Neuronal stem cell (in vitro differentiated cells): ENCODE data around the gene RNF145.

ENCODE experiments used
- DNase-seq: peaks from one replicate; pipeline ENCODE4 v3.0.0-alpha.2; 2013; ENCODE audit warnings: low spot score
- H2AFZ ChIP-seq: one replicate; pipeline ENCODE4 v1.6.1; 2013; ENCODE audit warnings: mild to moderate bottlenecking, low read length, inconsistent platforms
- H2AK5ac ChIP-seq: 2 replicates; pipeline ENCODE4 v1.6.1; 2013; ENCODE audit warnings: low read depth, mild to moderate bottlenecking, inconsistent platforms, low read length, moderate library complexity, mixed read lengths
- H2BK120ac ChIP-seq: 2 replicates; pipeline ENCODE4 v1.6.1; 2013; ENCODE audit warnings: low read depth, mild to moderate bottlenecking, inconsistent platforms, low read length, moderate library complexity, mixed read lengths
- H2BK12ac ChIP-seq: one replicate; pipeline ENCODE4 v1.6.1; 2013; ENCODE audit warnings: low read length, inconsistent platforms
- H2BK15ac ChIP-seq: 2 replicates; pipeline ENCODE4 v1.6.1; 2013; ENCODE audit warnings: mild to moderate bottlenecking, low read length, inconsistent platforms, mixed read lengths
- H2BK5ac ChIP-seq: one replicate; pipeline ENCODE4 v1.6.1; 2013; ENCODE audit warnings: inconsistent platforms, mild to moderate bottlenecking, low read length, moderate library complexity
- H3K14ac ChIP-seq: one replicate; pipeline ENCODE4 v1.6.1; 2013; ENCODE audit warnings: low read length, inconsistent platforms
- H3K18ac ChIP-seq: 2 replicates; pipeline ENCODE4 v1.6.1; 2013; ENCODE audit warnings: low read length, inconsistent platforms
- H3K23ac ChIP-seq: 2 replicates; pipeline ENCODE4 v1.6.1; 2013; ENCODE audit warnings: low read depth, mild to moderate bottlenecking, mixed read lengths, low read length, inconsistent platforms; ENCODE audit not compliant: poor library complexity
- H3K27ac ChIP-seq: replicated peaks from 3 replicates; pipeline ENCODE4 v1.5.1; 2013; ENCODE audit warnings: low read length, inconsistent platforms
- H3K27me3 ChIP-seq, 3 experiments: 2 replicates each; pipeline ENCODE4 v1.6.1; 2013; ENCODE audit warnings: low read length in 3 of 3, mild to moderate bottlenecking in 2 of 3, inconsistent platforms in 1 of 3, low read depth in 1 of 3, mixed read lengths in 1 of 3, moderate library complexity in 1 of 3; ENCODE audit not compliant: control insufficient read depth in 3 of 3, insufficient read depth in 3 of 3
- H3K36me3 ChIP-seq, 2 donors: replicated peaks in 1 of 2; 2 replicates each; pipeline ENCODE4 v1.6.1; 2013; ENCODE audit warnings: low read length in 2 of 2; ENCODE audit not compliant: control insufficient read depth in 2 of 2, insufficient read depth in 2 of 2
- H3K4ac ChIP-seq: 2 replicates; pipeline ENCODE4 v1.6.1; 2013; ENCODE audit warnings: inconsistent platforms, mild to moderate bottlenecking, low read length, moderate library complexity
- H3K4me1 ChIP-seq, 2 donors: 1 replicate in 1 of 2; 2 replicates in 1 of 2; pipeline ENCODE4 v1.6.1; 2013; ENCODE audit warnings: low read length in 2 of 2, low read depth in 1 of 2; ENCODE audit not compliant: control insufficient read depth in 2 of 2, insufficient read depth in 1 of 2
- H3K4me2 ChIP-seq: one replicate; pipeline ENCODE4 v1.6.1; 2013; ENCODE audit warnings: mild to moderate bottlenecking, low read length, inconsistent platforms; ENCODE audit not compliant: insufficient read depth, poor library complexity, severe bottlenecking
- H3K4me3 ChIP-seq, 2 donors: 2 replicates each; pipeline ENCODE4 v1.5.1; 2013; ENCODE audit warnings: low read length in 2 of 2, mild to moderate bottlenecking in 2 of 2, inconsistent platforms in 1 of 2, moderate library complexity in 1 of 2
- H3K79me1 ChIP-seq: one replicate; pipeline ENCODE4 v1.6.1; 2013; ENCODE audit warnings: low read depth, mild to moderate bottlenecking, inconsistent platforms, low read length, moderate library complexity
- H3K9ac ChIP-seq: one replicate; pipeline ENCODE4 v1.6.1; 2013; ENCODE audit warnings: mild to moderate bottlenecking, low read depth, low read length, inconsistent platforms; ENCODE audit not compliant: poor library complexity
- H3K9me3 ChIP-seq, 2 donors: replicated peaks in 1 of 2; 2 replicates each; pipeline versions ENCODE3 to v1.6.1; 2013; ENCODE audit warnings: low read length in 2 of 2, mild to moderate bottlenecking in 2 of 2, inconsistent platforms in 1 of 2, low read depth in 1 of 2, mixed read lengths in 1 of 2, moderate library complexity in 1 of 2; ENCODE audit not compliant: control insufficient read depth in 2 of 2, insufficient read depth in 1 of 2
- H4K8ac ChIP-seq: one replicate; pipeline ENCODE4 v1.6.1; 2013; ENCODE audit warnings: low read depth, mild to moderate bottlenecking, inconsistent platforms, low read length, moderate library complexity
- H4K91ac ChIP-seq: one replicate; pipeline ENCODE4 v1.6.1; 2013; ENCODE audit warnings: low read length, low read depth, mild to moderate bottlenecking, inconsistent platforms; ENCODE audit not compliant: poor library complexity
- WGBS, 2 donors: extraction: QIAGEN DNeasy Blood & Tissue Kit; methylation state at CpG; one replicate each; pipeline ENCODE4 v1.1.7; 2013; ENCODE audit warnings: missing lambda C conversion rate in 2 of 2, mixed read lengths in 1 of 2; ENCODE audit not compliant: insufficient read length in 2 of 2, insufficient replicate concordance in 1 of 2; ENCODE audit errors: extremely low coverage in 2 of 2; 5-methylcytosine and 5-hydroxymethylcytosine counted together

Gene RNF145

DNA sequence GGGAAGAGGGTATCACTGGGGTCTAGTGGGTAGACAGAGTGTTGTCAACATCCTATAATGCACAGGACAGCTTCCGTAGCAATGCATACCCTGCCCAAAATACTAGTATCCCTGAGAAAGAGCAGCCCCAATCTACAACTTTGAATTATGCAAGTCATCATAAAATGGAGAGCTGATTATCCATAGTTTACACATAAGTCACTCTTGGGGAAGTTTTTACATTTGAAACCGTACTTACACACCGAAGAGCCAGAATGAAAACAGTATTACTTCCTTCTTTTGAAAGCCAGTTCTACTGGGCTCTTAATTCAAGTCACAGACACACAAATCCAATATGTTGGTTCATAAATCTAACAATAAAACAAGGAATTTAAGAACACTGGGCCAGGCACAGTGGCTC lies 21.6 kb downstream of the RNF145 start:
- Histone ChIP-seq H3K9me3 (peaks cover 0 to 8% of the 10 kb centered on the region in 2 donors), H2BK12ac (no peak overlapping the region), H4K91ac (no peak overlapping the region), H3K4me2 (no peak overlapping the region), H3K18ac (no peak overlapping the region), H3K4ac (no peak overlapping the region), H3K4me3 (no peak overlapping the region), H3K79me1 (peaks cover 4% of the 10 kb centered on the region), H3K4me1 (peaks cover 0 to 11% of the 10 kb centered on the region in 2 donors), H2BK5ac (no peak overlapping the region), H3K27me3 (no peaks in the 10 kb centered on the region), H3K36me3 (peaks cover 2 to 53% of the 10 kb centered on the region in 2 donors), H2AFZ (no peak overlapping the region), H3K14ac (no peak overlapping the region), H2BK15ac (no peak overlapping the region), H3K27ac (no peak overlapping the region), H3K9ac (no peak overlapping the region), H4K8ac (no peak overlapping the region), H2AK5ac (no peak overlapping the region), H3K23ac (no peak overlapping the region), H2BK120ac (no peak overlapping the region)
- WGBS, 2 donors = no CpG with 5 or more reads among the region's 3 CpGs
- DNase-seq = no peak

DNA sequence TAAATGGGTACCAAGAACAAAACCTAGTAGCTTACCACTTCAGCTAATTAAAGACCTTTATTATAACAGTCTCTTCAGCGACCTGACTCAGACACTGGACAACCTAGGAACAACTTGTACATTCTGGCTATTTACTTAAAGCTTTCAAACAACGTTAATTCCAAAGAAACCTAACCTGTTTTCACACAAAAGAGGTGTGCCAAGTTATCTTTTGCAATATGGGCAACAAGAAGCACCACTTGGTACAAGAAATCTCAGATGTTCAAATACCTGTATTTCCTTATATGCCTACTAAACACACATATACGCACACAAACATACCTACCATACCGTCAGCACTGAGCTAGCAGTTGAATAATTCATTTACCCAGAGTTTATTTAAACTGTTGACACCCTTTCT lies 23.0 kb downstream of the RNF145 start:
- H2BK5ac ChIP-seq = no peak overlapping the region
- H3K18ac ChIP-seq = no peak overlapping the region
- H2BK120ac ChIP-seq = no peak overlapping the region
- H2BK15ac ChIP-seq = no peak overlapping the region
- H4K8ac ChIP-seq = no peak overlapping the region
- H2AK5ac ChIP-seq = no peak overlapping the region
- H3K4ac ChIP-seq = no peak overlapping the region
- H3K27me3 ChIP-seq = no peaks in the 10 kb centered on the region
- H3K27ac ChIP-seq = peak overlapping the region; percentile 54
- no peak overlapping the region for H2BK12ac ChIP-seq
- H3K79me1 ChIP-seq = peaks cover 4% of the 10 kb centered on the region
- peaks cover 0 to 8% of the 10 kb centered on the region in 2 donors for H3K9me3 ChIP-seq
- H3K36me3 ChIP-seq = peaks cover 2 to 50% of the 10 kb centered on the region in 2 donors
- H3K4me2 ChIP-seq = no peak overlapping the region
- no peak for DNase-seq
- H3K4me3 ChIP-seq = no peak overlapping the region
- H4K91ac ChIP-seq = no peak overlapping the region
- H3K4me1 ChIP-seq = peaks cover 0 to 11% of the 10 kb centered on the region in 2 donors
- no peak overlapping the region for H2AFZ ChIP-seq
- H3K23ac ChIP-seq = no peak overlapping the region
- no peak overlapping the region for H3K9ac ChIP-seq
- WGBS, 2 donors = no CpG with 5 or more reads among the region's 4 CpGs
- no peak overlapping the region for H3K14ac ChIP-seq

- Histone ChIP-seq H3K4ac (no peak overlapping the region), H3K4me1 (peaks cover 0 to 11% of the 10 kb centered on the region in 2 donors), H3K9ac (no peak overlapping the region), H3K4me2 (no peak overlapping the region), H3K27me3 (no peaks in the 10 kb centered on the region), H3K36me3 (peaks cover 2 to 50% of the 10 kb centered on the region in 2 donors), H3K79me1 (peaks cover 4% of the 10 kb centered on the region), H2AFZ (no peak overlapping the region), H3K23ac (no peak overlapping the region), H2BK15ac (no peak overlapping the region), H4K91ac (no peak overlapping the region), H2BK12ac (no peak overlapping the region), H3K27ac (peak overlapping the region; percentile 68), H3K4me3 (no peak overlapping the region), H3K14ac (no peak overlapping the region), H3K18ac (no peak overlapping the region), H4K8ac (no peak overlapping the region), H2AK5ac (no peak overlapping the region), H2BK5ac (no peak overlapping the region), H2BK120ac (no peak overlapping the region), H3K9me3 (peaks cover 0 to 8% of the 10 kb centered on the region in 2 donors)
- no peak for DNase-seq
- WGBS, 2 donors = no CpG with 5 or more reads among the region's 10 CpGs
Measured at GRCh38 chr5:159185773-159186172, 23.6 kb downstream of the RNF145 start.

- Histone ChIP-seq H2AK5ac (no peak overlapping the region), H3K27me3 (no peaks in the 10 kb centered on the region), H3K36me3 (peaks cover 2 to 50% of the 10 kb centered on the region in 2 donors), H2AFZ (no peak overlapping the region), H3K9me3 (peaks cover 0 to 8% of the 10 kb centered on the region in 2 donors), H3K4me1 (peaks cover 0 to 11% of the 10 kb centered on the region in 2 donors), H2BK12ac (no peak overlapping the region), H3K27ac (peak overlapping the region; percentile 78), H3K4me2 (no peak overlapping the region), H4K91ac (no peak overlapping the region), H3K79me1 (peaks cover 4% of the 10 kb centered on the region), H3K18ac (no peak overlapping the region), H3K4me3 (no peak overlapping the region), H3K4ac (no peak overlapping the region), H2BK5ac (no peak overlapping the region), H2BK120ac (no peak overlapping the region), H2BK15ac (no peak overlapping the region), H3K9ac (no peak overlapping the region), H4K8ac (no peak overlapping the region), H3K23ac (no peak overlapping the region), H3K14ac (no peak overlapping the region)
- DNase-seq = no peak
- no CpG with 5 or more reads among the region's 4 CpGs for WGBS, 2 donors
Measured at GRCh38 chr5:159184858-159185381, 24.4 kb downstream of the RNF145 start.
